Gastroesophageal sphincter (tissue), 2 donors: ENCODE measurements around the gene LYRM9.

ENCODE experiments used
- EP300 ChIP-seq: sonication (generic); formaldehyde crosslinking; IDR thresholded peaks from one replicate; pipeline ENCODE4 v1.6.1; 2017; ENCODE audit warnings: antibody characterized with exemption, mild to moderate bottlenecking
- POLR2A ChIP-seq, 2 donors: fragments of 450-650 bp; IDR thresholded peaks; one replicate each; pipeline ENCODE4 v1.6.1; 2017; ENCODE audit warnings: antibody characterized with exemption in 2 of 2, mild to moderate bottlenecking in 2 of 2, moderate library complexity in 1 of 2

- TF ChIP-seq EP300: no peak
- TF ChIP-seq POLR2A (IDR thresholded peaks at IDR 0.05): no peak
Observed at GRCh38 chr17:27906623-27907022, 13.5 kb upstream of the LYRM9 start.
